ENCODE results near the gene FZD10.

DNA sequence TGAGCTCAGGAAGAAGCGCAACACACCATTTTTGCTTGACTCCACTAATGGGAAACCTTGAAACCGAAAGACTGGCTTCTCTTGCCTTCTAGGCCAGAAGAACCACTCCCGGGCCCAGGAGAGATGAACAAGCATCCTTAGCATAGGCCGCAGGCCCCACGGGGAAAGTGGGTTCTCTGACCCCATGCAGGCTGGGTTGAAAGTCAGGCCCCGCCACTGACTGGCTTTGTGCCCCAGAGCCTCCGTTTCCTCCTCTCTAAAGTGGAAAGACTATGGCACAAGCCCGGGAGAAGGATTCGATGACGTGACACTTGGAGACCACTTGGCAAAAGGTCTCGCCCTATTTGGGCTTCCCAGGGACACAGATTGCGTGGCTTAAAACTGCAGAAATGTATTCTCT is 9.9 kb upstream of the FZD10 start:
- TF ChIP-seq, protein P1, sequence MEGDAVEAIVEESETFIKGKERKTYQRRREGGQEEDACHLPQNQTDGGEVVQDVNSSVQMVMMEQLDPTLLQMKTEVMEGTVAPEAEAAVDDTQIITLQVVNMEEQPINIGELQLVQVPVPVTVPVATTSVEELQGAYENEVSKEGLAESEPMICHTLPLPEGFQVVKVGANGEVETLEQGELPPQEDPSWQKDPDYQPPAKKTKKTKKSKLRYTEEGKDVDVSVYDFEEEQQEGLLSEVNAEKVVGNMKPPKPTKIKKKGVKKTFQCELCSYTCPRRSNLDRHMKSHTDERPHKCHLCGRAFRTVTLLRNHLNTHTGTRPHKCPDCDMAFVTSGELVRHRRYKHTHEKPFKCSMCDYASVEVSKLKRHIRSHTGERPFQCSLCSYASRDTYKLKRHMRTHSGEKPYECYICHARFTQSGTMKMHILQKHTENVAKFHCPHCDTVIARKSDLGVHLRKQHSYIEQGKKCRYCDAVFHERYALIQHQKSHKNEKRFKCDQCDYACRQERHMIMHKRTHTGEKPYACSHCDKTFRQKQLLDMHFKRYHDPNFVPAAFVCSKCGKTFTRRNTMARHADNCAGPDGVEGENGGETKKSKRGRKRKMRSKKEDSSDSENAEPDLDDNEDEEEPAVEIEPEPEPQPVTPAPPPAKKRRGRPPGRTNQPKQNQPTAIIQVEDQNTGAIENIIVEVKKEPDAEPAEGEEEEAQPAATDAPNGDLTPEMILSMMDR (IDR thresholded peaks at IDR 0.05; ENCODE audit: insufficient read depth, low read length), result no peak
- TF ChIP-seq POLR2AphosphoS5 (IDR thresholded peaks at IDR 0.05; ENCODE audit: low read depth) (no peak), GABPA (IDR thresholded peaks at IDR 0.05; ENCODE audit: low read depth) (no peak), REST (IDR thresholded peaks at IDR 0.05; ENCODE audit: insufficient replicate concordance, low read depth) (no peak)

Data from HL-60 (cell line).